ENCODE measurements around the gene ASXL2.
A peak's percentile ranks its signal among the peaks of the same experiment; 100 is the strongest.

ASXL2 gene

GRCh38 chr2:25797620-25798488, 80.4 kb downstream of the ASXL2 start:
- DNase-seq: peak in 1 of 2 experiments; percentile 30

GRCh38 chr2:25794544-25795276, 83.6 kb downstream of the ASXL2 start:
- DNase-seq: no peak

GRCh38 chr2:25790074-25790790, 88.1 kb downstream of the ASXL2 start:
- no peak for DNase-seq

DNA sequence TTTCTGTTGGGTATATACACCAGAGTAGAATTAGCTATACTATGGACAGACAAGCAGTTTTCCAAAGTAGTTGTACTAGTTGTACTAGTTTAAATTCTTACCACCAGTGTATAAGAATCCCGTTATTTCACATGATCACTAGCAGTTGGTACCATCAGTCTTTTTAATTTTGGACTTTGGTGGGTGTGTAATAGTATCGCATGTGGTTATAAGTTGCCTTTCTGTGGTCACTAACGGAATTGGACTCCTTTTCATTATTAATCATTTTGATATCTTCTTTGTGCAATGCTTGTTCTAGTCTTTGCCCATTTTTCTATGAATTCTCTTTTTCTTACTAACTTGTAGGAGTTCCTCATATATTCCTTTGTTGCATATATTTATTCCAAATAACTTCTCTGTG, 89.8 kb downstream of the ASXL2 start:
- no peak for DNase-seq

DNA sequence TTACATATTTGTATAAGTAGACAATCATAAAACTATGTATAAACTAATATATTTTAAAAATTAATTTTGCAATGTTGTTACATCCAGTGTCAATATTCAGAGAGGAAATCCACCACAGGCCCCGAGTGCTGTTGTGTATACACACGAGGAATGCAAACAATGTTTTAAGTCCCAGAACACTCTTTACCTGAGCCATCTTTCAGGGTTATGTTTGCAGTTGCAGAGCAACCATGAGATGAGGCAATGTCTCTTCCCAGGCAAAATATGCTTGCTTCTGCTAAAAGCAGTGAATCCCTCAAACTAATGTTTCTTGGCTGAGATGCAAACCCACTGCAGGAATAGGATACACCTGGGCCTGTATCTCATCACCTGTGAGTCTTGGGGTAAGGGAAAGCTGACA, 91.3 kb downstream of the ASXL2 start:
- DNase-seq: no peak

GRCh38 chr2:25784404-25784803, 93.9 kb downstream of the ASXL2 start:
- no peak for DNase-seq

- no peak for DNase-seq
Measured at GRCh38 chr2:25777077-25777476, 101.2 kb downstream of the ASXL2 start.

DNA sequence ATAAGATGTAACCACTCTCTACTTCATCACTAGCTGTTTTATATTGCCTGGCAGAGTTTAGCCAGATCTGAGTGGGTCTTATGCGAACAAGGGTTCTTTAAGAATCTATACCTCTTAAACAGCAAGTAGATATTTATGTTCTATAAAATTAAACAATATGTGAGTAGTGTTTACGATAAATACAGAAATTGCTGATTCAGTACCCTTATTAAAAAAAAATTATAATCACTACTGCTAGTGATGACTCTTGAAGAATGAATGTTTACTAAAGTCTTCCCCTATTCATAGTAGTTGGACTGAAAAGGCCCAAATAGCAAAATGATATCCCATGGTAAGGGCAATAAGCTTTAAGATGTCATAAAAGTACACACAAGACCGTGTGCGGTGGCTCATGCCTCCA, 106.2 kb downstream of the ASXL2 start:
- no peak for DNase-seq

GRCh38 chr2:25763575-25763974, 114.7 kb downstream of the ASXL2 start:
- DNase-seq: no peak

- no peak for DNase-seq
Measured at GRCh38 chr2:25760297-25760696, 118.0 kb downstream of the ASXL2 start.

- no peak for DNase-seq
Measured at GRCh38 chr2:25758348-25758747, 119.9 kb downstream of the ASXL2 start.

GRCh38 chr2:25757906-25758305, 120.4 kb downstream of the ASXL2 start:
- no peak for DNase-seq

- DNase-seq: no peak
Measured at GRCh38 chr2:25756536-25756935, 121.8 kb downstream of the ASXL2 start.

DNA sequence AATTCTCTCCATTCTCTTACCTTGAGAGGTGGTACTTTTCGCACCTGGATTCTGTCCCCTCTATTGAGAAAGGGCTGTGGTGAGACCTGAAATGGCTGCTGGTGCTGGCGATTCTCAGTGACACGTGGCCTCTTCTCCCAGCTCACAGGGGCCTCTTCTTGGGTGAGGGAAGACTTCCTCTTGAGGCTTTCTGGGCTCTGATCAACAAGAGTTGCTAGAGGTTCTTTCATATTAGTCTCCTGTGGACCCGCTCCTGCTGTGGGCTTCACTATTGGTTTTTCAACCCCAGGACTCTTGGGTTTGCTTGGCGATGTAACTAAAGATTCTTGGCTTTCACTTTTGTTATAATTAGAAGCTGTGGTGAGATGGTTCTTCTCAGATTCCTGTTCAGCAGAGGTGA, 128.6 kb downstream of the ASXL2 start:
- DNase-seq: no peak

- no peak for DNase-seq
Measured at GRCh38 chr2:25744055-25744454, 134.2 kb downstream of the ASXL2 start.

DNA sequence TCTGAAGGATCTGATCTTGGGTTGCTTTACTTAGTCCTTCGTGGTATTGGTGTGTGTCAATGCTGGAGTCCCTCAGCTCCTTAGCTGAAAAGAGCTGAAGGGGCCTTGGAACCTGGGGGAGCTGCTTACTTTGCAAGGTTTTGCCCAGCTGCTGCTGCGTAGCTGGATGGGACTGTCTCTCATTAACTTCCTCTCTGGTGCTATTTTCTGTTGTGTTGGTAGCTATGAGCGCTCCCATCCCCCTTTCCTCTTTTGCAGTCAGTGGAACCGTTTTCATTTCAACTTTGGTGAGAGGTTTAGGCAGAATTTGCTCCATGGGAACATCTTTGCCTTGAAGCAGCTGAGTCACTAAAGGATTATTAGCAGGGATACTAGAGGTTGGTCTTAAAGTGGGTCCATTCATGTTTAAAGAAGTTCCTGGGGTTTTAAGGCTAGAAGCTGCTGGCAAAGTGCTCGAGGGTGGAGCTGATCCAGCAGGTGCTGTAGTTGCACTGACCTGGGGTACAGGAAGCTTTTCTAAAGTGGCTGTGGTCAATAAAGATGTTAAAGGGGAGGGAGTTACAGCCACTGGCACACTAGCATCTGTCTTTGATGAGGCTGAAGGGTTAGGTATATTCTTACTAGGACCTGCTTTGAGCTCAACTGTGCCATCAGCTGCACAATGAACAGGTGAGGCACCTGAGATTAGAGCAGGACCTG, 135.0 kb downstream of the ASXL2 start:
- DNase-seq: no peak

- no peak for DNase-seq
Measured at GRCh38 chr2:25742501-25742900, 135.8 kb downstream of the ASXL2 start.

DNA sequence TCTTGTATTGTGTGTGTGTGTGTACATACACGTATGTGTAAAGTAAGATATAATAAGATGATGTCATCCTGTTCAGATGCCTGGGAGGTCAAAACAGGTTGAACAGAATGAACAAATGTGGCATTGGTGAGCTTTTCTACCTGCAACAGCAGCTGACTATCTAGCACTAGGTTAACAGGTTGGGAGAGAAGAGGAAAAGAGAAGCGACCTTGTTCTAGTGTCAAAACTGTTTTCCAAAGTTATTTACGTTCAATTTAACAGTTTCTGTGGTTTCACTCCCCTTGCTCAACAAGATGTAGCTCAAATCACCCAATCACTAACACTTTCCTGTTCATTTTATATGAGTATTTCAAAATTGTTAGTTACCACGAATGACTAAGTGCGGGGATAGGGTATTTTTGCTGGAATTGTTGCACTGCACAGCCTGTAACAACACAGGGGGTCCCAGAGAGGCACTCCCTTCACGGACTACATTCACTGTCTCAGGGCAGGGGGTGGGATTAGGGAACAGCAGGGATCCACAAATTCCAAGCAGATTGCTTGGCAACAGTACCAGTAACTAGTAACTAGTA, 137.4 kb downstream of the ASXL2 start:
- no peak for DNase-seq

GRCh38 chr2:25738383-25739343, 139.6 kb downstream of the ASXL2 start:
- DNase-seq: no peak

GRCh38 chr2:25736899-25737515, 141.3 kb downstream of the ASXL2 start:
- DNase-seq: no peak

GRCh38 chr2:25735835-25736234, 142.5 kb downstream of the ASXL2 start:
- DNase-seq: no peak

Data from activated CD4-positive, alpha-beta T cell treated with anti-CD3 and anti-CD28 coated beads, Interleukin-2, amount 50 U/mL, for 48 hours (primary cell).